Astrocyte (in vitro differentiated cells and primary cell): ENCODE measurements around the gene ST8SIA2. TPM values are rescaled to one million over a fixed set of nuclear protein-coding genes. Genes with fewer than 3 reads are reported as not detected.

ENCODE experiments used
- DNase-seq: peaks from one replicate; pipeline ENCODE4 v3.0.0-alpha.2; 2010; ENCODE audit warnings: low read depth
- FAIRE-seq: peaks from 2 replicates; lab custom pipeline; 2011; peaks lifted over from hg19 to GRCh38; lab: Jason Lieb, UNC
- H2AFZ ChIP-seq: 2 replicates; pipeline ENCODE4 v1.6.0; 2012; ENCODE audit warnings: low read depth, low read length, inconsistent platforms
- H3K27ac ChIP-seq: 2 replicates; pipeline ENCODE4 v1.5.1; 2011; ENCODE audit warnings: low read depth, low read length, inconsistent platforms
- H3K27me3 ChIP-seq: 2 replicates; pipeline ENCODE4 v1.6.0; 2011; ENCODE audit warnings: low read length, inconsistent platforms; ENCODE audit not compliant: insufficient read depth
- H3K36me3 ChIP-seq: 2 replicates; pipeline ENCODE4 v1.5.1; 2011; ENCODE audit warnings: low read length, inconsistent platforms; ENCODE audit not compliant: insufficient read depth
- H3K4me1 ChIP-seq: 2 replicates; pipeline ENCODE4 v1.5.1; 2011; ENCODE audit warnings: low read length, inconsistent platforms; ENCODE audit not compliant: insufficient read depth
- H3K4me2 ChIP-seq: 2 replicates; pipeline ENCODE4 v1.6.0; 2012; ENCODE audit warnings: low read length, inconsistent platforms
- H3K4me3 ChIP-seq: 2 replicates; pipeline ENCODE4 v1.5.1; 2011; ENCODE audit warnings: low read depth, mild to moderate bottlenecking, low read length, inconsistent platforms; ENCODE audit not compliant: insufficient read depth
- H3K79me2 ChIP-seq: 2 replicates; pipeline ENCODE4 v1.6.0; 2012; ENCODE audit warnings: mild to moderate bottlenecking, low read length, inconsistent platforms; ENCODE audit not compliant: insufficient read depth
- H3K9ac ChIP-seq: 2 replicates; pipeline ENCODE4 v1.6.0; 2012; ENCODE audit warnings: mild to moderate bottlenecking, low read length, inconsistent platforms
- H3K9me3 ChIP-seq: 2 replicates; pipeline ENCODE4 v1.5.1; 2012; ENCODE audit warnings: low read depth, mild to moderate bottlenecking, low read length, inconsistent platforms; ENCODE audit not compliant: insufficient read depth
- H4K20me1 ChIP-seq: 2 replicates; pipeline ENCODE4 v1.6.0; 2012; ENCODE audit warnings: low read length, inconsistent platforms; ENCODE audit not compliant: insufficient read depth
- H3K27ac Mint-ChIP-seq: one replicate; pipeline ENCODE4 v1.8.0; 2021; ENCODE audit warnings: mild to moderate bottlenecking, mixed read lengths; ENCODE audit not compliant: unreplicated experiment
- H3K27me3 Mint-ChIP-seq: one replicate; pipeline ENCODE4 v1.8.0; 2021; ENCODE audit warnings: low read depth, mixed read lengths; ENCODE audit not compliant: unreplicated experiment
- H3K36me3 Mint-ChIP-seq: one replicate; pipeline ENCODE4 v1.8.0; 2021; ENCODE audit warnings: low read depth, mixed read lengths; ENCODE audit not compliant: unreplicated experiment
- H3K4me1 Mint-ChIP-seq: one replicate; pipeline ENCODE4 v1.8.0; 2021; ENCODE audit warnings: low read depth, mixed read lengths; ENCODE audit not compliant: unreplicated experiment
- H3K4me3 Mint-ChIP-seq: one replicate; pipeline ENCODE4 v1.8.0; 2021; ENCODE audit warnings: mild to moderate bottlenecking, moderate library complexity, mixed read lengths; ENCODE audit not compliant: unreplicated experiment
- H3K9me3 Mint-ChIP-seq: one replicate; pipeline ENCODE4 v1.8.0; 2021; ENCODE audit warnings: mild to moderate bottlenecking, mixed read lengths; ENCODE audit not compliant: unreplicated experiment
- CTCF ChIP-seq: IDR thresholded peaks from 2 replicates; pipeline ENCODE4 v1.5.1; 2011; ENCODE audit warnings: low read depth, mild to moderate bottlenecking, inconsistent platforms, low read length, moderate library complexity; ENCODE audit not compliant: insufficient read depth
- EZH2 ChIP-seq: IDR thresholded peaks from 2 replicates; pipeline ENCODE4 v1.6.1; 2012; ENCODE audit warnings: mild to moderate bottlenecking, low read length, inconsistent platforms; ENCODE audit not compliant: insufficient read depth
- total RNA-seq: library from RNA; stranded (reverse); gene quantifications from 2 replicates; pipeline ENCODE4 v1.2.1, GENCODE V29; 2021

ST8SIA2 gene
- total RNA-seq, 1 donor from 2014 or later, result 8.6 TPM

- H3K4me1 Mint-ChIP-seq, result no peaks in the 10 kb centered on the region
- no peak overlapping the region for H3K4me3 Mint-ChIP-seq
- peaks cover 68% of the 10 kb centered on the region for H3K27me3 Mint-ChIP-seq
- TF ChIP-seq CTCF, result no peak
- no peak for TF ChIP-seq EZH2
- H3K4me3 ChIP-seq, result no peak overlapping the region
- H4K20me1 ChIP-seq, result no peaks in the 10 kb centered on the region
- no peak overlapping the region for H2AFZ ChIP-seq
- no peaks in the 10 kb centered on the region for H3K9me3 Mint-ChIP-seq
- H3K36me3 Mint-ChIP-seq, result no peaks in the 10 kb centered on the region
- no peaks in the 10 kb centered on the region for H3K9me3 ChIP-seq
- H3K27ac Mint-ChIP-seq, result no peak overlapping the region
- H3K4me1 ChIP-seq, result peaks cover 7% of the 10 kb centered on the region
- no peak for FAIRE-seq
- peaks cover 19% of the 10 kb centered on the region for H3K79me2 ChIP-seq
- no peak overlapping the region for H3K27ac ChIP-seq
- peaks cover 31% of the 10 kb centered on the region for H3K27me3 ChIP-seq
- no peak overlapping the region for H3K4me2 ChIP-seq
- H3K36me3 ChIP-seq, result no peaks in the 10 kb centered on the region
- no peak for DNase-seq
- H3K9ac ChIP-seq, result no peak overlapping the region
These were observed 1.2 kb upstream of the ST8SIA2 start for GRCh38 chr15:92392462-92392861.

GRCh38 chr15:92393980-92394308, 263 bp downstream of the ST8SIA2 start:
- Mint-ChIP-seq H3K9me3 (no peaks in the 10 kb centered on the region), H3K27ac (no peak overlapping the region), H3K27me3 (peaks cover 62% of the 10 kb centered on the region), H3K36me3 (no peaks in the 10 kb centered on the region), H3K4me3 (peak overlapping the region; percentile 91), H3K4me1 (no peaks in the 10 kb centered on the region)
- Histone ChIP-seq H3K36me3 (no peaks in the 10 kb centered on the region), H3K9me3 (no peaks in the 10 kb centered on the region), H3K27me3 (peaks cover 23% of the 10 kb centered on the region), H3K9ac (peak overlapping the region; percentile 69), H3K79me2 (peaks cover 24% of the 10 kb centered on the region), H2AFZ (peak overlapping the region; percentile 85), H3K4me1 (peaks cover 7% of the 10 kb centered on the region), H4K20me1 (peaks cover 1% of the 10 kb centered on the region), H3K4me3 (peak overlapping the region; percentile 65), H3K4me2 (peak overlapping the region; percentile 95), H3K27ac (no peak overlapping the region)
- DNase-seq, result no peak
- TF ChIP-seq CTCF (no peak), EZH2 (no peak)
- no peak for FAIRE-seq

- Histone ChIP-seq H3K9me3 (no peaks in the 10 kb centered on the region), H3K27me3 (peaks cover 23% of the 10 kb centered on the region), H3K36me3 (no peaks in the 10 kb centered on the region), H3K27ac (no peak overlapping the region), H3K9ac (peak overlapping the region; percentile 69), H4K20me1 (peaks cover 3% of the 10 kb centered on the region), H3K79me2 (peaks cover 25% of the 10 kb centered on the region), H2AFZ (peak overlapping the region; percentile 85), H3K4me1 (peaks cover 7% of the 10 kb centered on the region), H3K4me3 (peak overlapping the region; percentile 65), H3K4me2 (peak overlapping the region; percentile 95)
- DNase-seq, result no peak
- no peaks in the 10 kb centered on the region for H3K4me1 Mint-ChIP-seq
- H3K27ac Mint-ChIP-seq, result peak overlapping the region; percentile 49
- TF ChIP-seq EZH2 (peak; percentile 26), CTCF (no peak)
- H3K9me3 Mint-ChIP-seq, result no peaks in the 10 kb centered on the region
- H3K4me3 Mint-ChIP-seq, result peak overlapping the region; percentile 91
- no peaks in the 10 kb centered on the region for H3K36me3 Mint-ChIP-seq
- peaks cover 61% of the 10 kb centered on the region for H3K27me3 Mint-ChIP-seq
- FAIRE-seq, result no peak
These were observed 822 bp downstream of the ST8SIA2 start for GRCh38 chr15:92394309-92395097.
